KMS-11 (cell line): ENCODE data around the gene RCAN2.
A peak's percentile ranks its signal among the peaks of the same experiment; 100 is the strongest.

Experiments used
- H2AFZ ChIP-seq: fragments of 200-600 bp; sonication (generic); 2 replicates; pipeline ENCODE4 v1.6.1; 2016; ENCODE audit warnings: antibody characterized with exemption, mixed run types, low read depth
- H3K27ac ChIP-seq: fragments of 200-600 bp; sonication (generic); 2 replicates; pipeline ENCODE4 v1.6.1; 2016; ENCODE audit warnings: mild to moderate bottlenecking, mixed run types
- H3K27me3 ChIP-seq: fragments of 200-600 bp; sonication (generic); 2 replicates; pipeline ENCODE4 v1.6.1; 2017; ENCODE audit warnings: mild to moderate bottlenecking, low read depth, mixed run types, moderate library complexity; ENCODE audit not compliant: insufficient read depth
- H3K36me3 ChIP-seq: fragments of 200-600 bp; sonication (generic); 2 replicates; pipeline ENCODE4 v1.6.1; 2017; ENCODE audit warnings: mild to moderate bottlenecking, mixed run types; ENCODE audit not compliant: insufficient read depth
- H3K4me1 ChIP-seq: fragments of 200-600 bp; sonication (generic); 2 replicates; pipeline ENCODE4 v1.6.1; 2016; ENCODE audit warnings: mild to moderate bottlenecking, low read depth, mixed run types; ENCODE audit not compliant: poor library complexity, severe bottlenecking
- H3K4me2 ChIP-seq: fragments of 200-600 bp; sonication (generic); 2 replicates; pipeline ENCODE4 v1.7.0; 2016; ENCODE audit warnings: mild to moderate bottlenecking, mixed run types
- H3K4me3 ChIP-seq: fragments of 200-600 bp; sonication (generic); IDR thresholded peaks from 2 replicates; pipeline ENCODE4 v1.6.1; 2017; ENCODE audit warnings: low read depth, low read length, mixed read lengths; ENCODE audit not compliant: insufficient read depth
- H3K79me2 ChIP-seq: fragments of 200-600 bp; sonication (generic); 2 replicates; pipeline ENCODE4 v1.6.1; 2016; ENCODE audit warnings: low read depth, mixed run types; ENCODE audit not compliant: insufficient read depth
- H3K9ac ChIP-seq: fragments of 200-600 bp; sonication (generic); 2 replicates; pipeline ENCODE4 v1.6.1; 2016; ENCODE audit warnings: mild to moderate bottlenecking, mixed run types
- H4K20me1 ChIP-seq: fragments of 200-600 bp; sonication (generic); 2 replicates; pipeline ENCODE4 v1.6.1; 2016; ENCODE audit warnings: mild to moderate bottlenecking, mixed run types; ENCODE audit not compliant: insufficient read depth
- CTCF ChIP-seq: fragments of 200-600 bp; sonication (generic); conservative IDR thresholded peaks from 2 replicates; pipeline ENCODE4 v1.6.1; 2017; ENCODE audit warnings: low read depth, mild to moderate bottlenecking, antibody characterized with exemption, low read length, moderate library complexity, mixed read lengths

The RCAN2 gene

DNA sequence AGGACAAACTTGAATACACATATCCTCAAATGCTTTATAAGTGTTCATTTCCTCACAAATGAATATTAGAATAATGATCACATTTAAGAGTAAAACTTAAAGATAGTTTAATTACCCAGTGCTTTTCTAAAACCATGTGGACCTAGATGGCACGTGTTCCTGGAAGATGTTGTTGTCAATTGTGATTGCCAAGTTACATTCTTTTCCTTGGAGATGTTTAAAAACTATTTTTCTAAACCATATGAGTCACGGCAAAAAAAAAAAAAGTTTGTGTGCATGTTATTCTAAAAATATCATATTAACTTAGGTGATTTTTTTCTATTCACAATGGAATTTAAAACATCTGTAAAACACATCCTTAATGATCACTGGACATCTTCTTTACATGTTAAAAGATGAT is 51.1 kb downstream of the RCAN2 start:
- Histone ChIP-seq H3K4me1 (peaks cover 21% of the 10 kb centered on the region), H3K4me2 (no peak overlapping the region), H2AFZ (no peak overlapping the region), H3K9ac (no peak overlapping the region), H3K36me3 (no peaks in the 10 kb centered on the region), H3K27me3 (no peaks in the 10 kb centered on the region), H4K20me1 (no peaks in the 10 kb centered on the region), H3K4me3 (no peak overlapping the region), H3K27ac (no peak overlapping the region), H3K79me2 (no peaks in the 10 kb centered on the region)
- no peak for TF ChIP-seq CTCF

DNA sequence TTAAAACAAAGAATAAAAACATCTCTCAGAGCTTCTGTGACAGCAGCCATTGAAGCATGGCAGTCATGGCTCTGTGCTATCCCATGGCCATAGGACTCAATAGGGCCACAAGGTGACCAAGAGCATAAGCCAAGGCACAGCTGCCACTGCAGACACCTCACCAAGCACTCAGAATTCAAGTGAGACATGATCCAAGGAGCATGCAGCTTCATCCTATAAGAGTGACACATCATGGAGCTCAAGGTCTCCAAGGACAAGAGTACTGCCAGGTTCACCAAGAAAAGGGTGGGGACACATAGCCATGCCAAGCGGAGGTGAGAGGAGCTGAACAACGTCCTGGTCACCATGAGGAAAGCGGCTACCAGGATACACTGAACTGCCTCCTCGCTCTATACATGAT is 53.0 kb downstream of the RCAN2 start:
- H3K79me2 ChIP-seq = no peaks in the 10 kb centered on the region
- H3K4me2 ChIP-seq = peak overlapping the region; percentile 36; the same call in 1 of the 2 replicates
- TF ChIP-seq CTCF = no peak
- H3K36me3 ChIP-seq = no peaks in the 10 kb centered on the region
- H3K4me1 ChIP-seq = peaks cover 21% of the 10 kb centered on the region
- no peaks in the 10 kb centered on the region for H3K27me3 ChIP-seq
- H3K27ac ChIP-seq = no peak overlapping the region
- H3K9ac ChIP-seq = no peak overlapping the region
- no peak overlapping the region for H3K4me3 ChIP-seq
- peak overlapping the region; percentile 17; the same call in 1 of the 2 replicates for H2AFZ ChIP-seq
- no peaks in the 10 kb centered on the region for H4K20me1 ChIP-seq

DNA sequence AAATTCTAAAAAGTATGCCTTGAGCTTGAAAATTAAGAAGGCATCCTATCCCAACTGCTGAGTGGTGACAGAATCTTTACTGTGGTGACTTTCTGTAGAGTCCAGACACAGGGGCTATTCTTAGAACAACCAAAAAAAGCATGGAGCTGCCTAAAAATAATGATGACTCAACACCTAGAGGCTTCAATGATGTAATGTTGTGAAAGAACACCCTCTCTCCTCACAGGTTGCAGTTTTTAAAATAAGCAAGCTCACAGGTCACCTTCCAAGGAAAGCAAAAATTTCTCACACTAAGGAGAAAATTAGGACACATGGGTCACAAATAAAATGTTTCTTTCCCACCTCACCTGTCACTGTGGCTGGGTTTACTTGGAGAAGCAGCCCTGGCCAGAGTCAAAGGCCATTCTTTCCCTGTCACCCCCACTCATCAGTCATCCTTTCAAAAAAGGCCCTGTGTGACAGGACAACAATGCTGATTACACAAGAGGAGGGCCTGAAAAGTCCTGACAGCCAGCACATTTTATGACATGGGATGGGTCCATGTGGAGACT is 53.5 kb downstream of the RCAN2 start:
- Histone ChIP-seq H3K4me3 (no peak overlapping the region), H3K4me1 (peaks cover 21% of the 10 kb centered on the region), H3K79me2 (no peaks in the 10 kb centered on the region), H2AFZ (peak overlapping the region; percentile 17; the same call in 1 of the 2 replicates), H3K9ac (no peak overlapping the region), H3K36me3 (no peaks in the 10 kb centered on the region), H3K27me3 (no peaks in the 10 kb centered on the region), H3K4me2 (peak overlapping the region; percentile 36), H3K27ac (no peak overlapping the region), H4K20me1 (no peaks in the 10 kb centered on the region)
- TF ChIP-seq CTCF = no peak

GRCh38 chr6:46422619-46423018 is 68.6 kb downstream of the RCAN2 start:
- no peak overlapping the region for H3K4me3 ChIP-seq
- H3K27me3 ChIP-seq = no peaks in the 10 kb centered on the region
- no peaks in the 10 kb centered on the region for H4K20me1 ChIP-seq
- H3K36me3 ChIP-seq = no peaks in the 10 kb centered on the region
- no peak overlapping the region for H2AFZ ChIP-seq
- no peak for TF ChIP-seq CTCF
- no peak overlapping the region for H3K4me2 ChIP-seq
- H3K9ac ChIP-seq = no peak overlapping the region
- no peak overlapping the region for H3K27ac ChIP-seq
- no peaks in the 10 kb centered on the region for H3K4me1 ChIP-seq
- H3K79me2 ChIP-seq = no peaks in the 10 kb centered on the region
